Right atrium auricular region (tissue), 2 donors: Measurements from ENCODE around the gene C2orf81. TPM values are rescaled to one million over a fixed set of nuclear protein-coding genes. Genes with fewer than 3 reads are reported as not detected.
A peak's percentile ranks its signal among the peaks of the same experiment; 100 is the strongest.
"Not testable (repeated sequence)": the region's sequence is repeated elsewhere in the genome, so short reads cannot be mapped to it uniquely, and the experiment has no call there.

Experiments
- DNase-seq: peaks from one replicate; pipeline ENCODE4 v3.0.0-alpha.2; 2019; ENCODE audit warnings: low spot score
- H3K27ac ChIP-seq, 2 donors: fragments of 200-600 bp; sonication (generic); 1 replicate in 1 of 2; 2 replicates in 1 of 2; pipeline ENCODE4 v1.5.1; 2016 to 2019
- H3K27me3 ChIP-seq, 2 donors: fragments of 200-600 bp; sonication (generic); one replicate each; pipeline versions ENCODE4 v1.5.1 to v1.6.0; 2017 to 2019
- H3K36me3 ChIP-seq: fragments of 200-600 bp; sonication (generic); one replicate; pipeline ENCODE4 v1.5.1; 2016
- H3K4me1 ChIP-seq, 2 donors: fragments of 200-600 bp; sonication (generic); one replicate each; pipeline versions ENCODE4 v1.5.1 to v1.6.0; 2017 to 2019
- H3K4me3 ChIP-seq, 2 donors: fragments of 200-600 bp; sonication (generic); 1 replicate in 1 of 2; 2 replicates in 1 of 2; pipeline ENCODE4 v1.5.1; 2017 to 2019; ENCODE audit warnings: mild to moderate bottlenecking in 1 of 2, moderate library complexity in 1 of 2
- H3K9me3 ChIP-seq, 2 donors: fragments of 200-600 bp; sonication (generic); one replicate each; pipeline ENCODE4 v1.5.1; 2019
- CTCF ChIP-seq, 2 donors: fragments of 200-600 bp; sonication (generic); IDR thresholded peaks; one replicate each; pipeline ENCODE4 v1.5.1; 2019; ENCODE audit warnings: antibody characterized with exemption in 2 of 2
- total RNA-seq, 2 donors: library from RNA; depleted of rRNA; stranded (reverse); fragments of >200 nt; gene quantifications; one replicate each; pipeline ENCODE4 v1.1.0, GENCODE V29; 2016

The C2orf81 gene
- total RNA-seq, 2 donors from 2014 or later: 0.94 to 1.0 TPM

- Histone ChIP-seq H3K36me3 (no peaks in the 10 kb centered on the region), H3K9me3 (no peaks in the 10 kb centered on the region), H3K4me3 (no peak overlapping the region), H3K27me3 (no peaks in the 10 kb centered on the region), H3K4me1 (peaks cover 0 to 26% of the 10 kb centered on the region in 2 donors), H3K27ac (no peak overlapping the region)
- DNase-seq: no peak
- no peak for TF ChIP-seq CTCF (IDR thresholded peaks at IDR 0.05)
Observed at GRCh38 chr2:74444498-74445318, 23.3 kb upstream of the C2orf81 start.

- Histone ChIP-seq H3K27ac (peak overlapping the region; percentile 86 to 89), H3K4me3 (peak overlapping the region; percentile 41 to 61), H3K4me1 (peaks cover 0 to 40% of the 10 kb centered on the region in 2 donors)
- H3K36me3 ChIP-seq, H3K9me3 ChIP-seq, H3K27me3 ChIP-seq, DNase-seq: not testable (repeated sequence)
Observed at GRCh38 chr2:74442483-74443297, 21.3 kb upstream of the C2orf81 start.

GRCh38 chr2:74441690-74442482 lies 20.5 kb upstream of the C2orf81 start, which contains the start of gene RTKN:
TSS of gene RTKN (minus strand) at chr2:74441937. CDS start at chr2:74441816, 121 bp downstream.
- no peaks in the 10 kb centered on the region for H3K9me3 ChIP-seq
- peak within 1 kb of the TSS; percentile 41 to 61 for H3K4me3 ChIP-seq
- peaks cover 0 to 48% of the 10 kb centered on the region in 2 donors for H3K4me1 ChIP-seq
- H3K27ac ChIP-seq: peak within 1 kb of the TSS; percentile 86 to 89
- no peaks in the 10 kb centered on the region for H3K27me3 ChIP-seq
- no peaks in the 10 kb centered on the region for H3K36me3 ChIP-seq
- no peak for TF ChIP-seq CTCF (IDR thresholded peaks at IDR 0.05)
- DNase-seq: no peak

GRCh38 chr2:74441170-74441689 lies 19.8 kb upstream of the C2orf81 start:
- Histone ChIP-seq H3K27ac (peak overlapping the region; percentile 86 to 89), H3K4me1 (peaks cover 0 to 55% of the 10 kb centered on the region in 2 donors), H3K36me3 (no peaks in the 10 kb centered on the region), H3K4me3 (peak overlapping the region; percentile 41 to 61), H3K27me3 (no peaks in the 10 kb centered on the region), H3K9me3 (no peaks in the 10 kb centered on the region)
- DNase-seq: no peak
- TF ChIP-seq CTCF (IDR thresholded peaks at IDR 0.05): no peak

- peak; percentile 85 for DNase-seq
- Histone ChIP-seq H3K4me1 (peaks cover 0 to 61% of the 10 kb centered on the region in 2 donors), H3K36me3 (no peaks in the 10 kb centered on the region), H3K4me3 (peak overlapping the region; percentile 41 to 61), H3K27me3 (no peaks in the 10 kb centered on the region), H3K9me3 (no peaks in the 10 kb centered on the region), H3K27ac (peak overlapping the region; percentile 86 to 89)
- peak in 1 of 2 donors; percentile 36 for TF ChIP-seq CTCF (IDR thresholded peaks at IDR 0.05)
Observed at GRCh38 chr2:74440378-74441169, 19.2 kb upstream of the C2orf81 start.
